HG03196 (cell line): ENCODE measurements around the gene ASB10.

Source experiments
- ATAC-seq: cut with Tn5 transposase; IDR thresholded peaks from one replicate; pipeline ENCODE4 v1.9.1; 2021; ENCODE audit not compliant: unreplicated experiment

ASB10 gene

GRCh38 chr7:151210087-151210854 is 23.2 kb upstream of the ASB10 start, which contains the start of gene H2BK1:
Gene H2BK1, minus strand, starts transcription at chr7:151210488. Its CDS starts 170 bp downstream, at chr7:151210318.
- no peak for ATAC-seq

- no peak for ATAC-seq
Observed at GRCh38 chr7:151209588-151209987, 22.5 kb upstream of the ASB10 start.

- no peak for ATAC-seq
Observed at GRCh38 chr7:151208253-151208862, 21.3 kb upstream of the ASB10 start.

- ATAC-seq = no peak
Observed at GRCh38 chr7:151207804-151208203, 20.8 kb upstream of the ASB10 start.

GRCh38 chr7:151207315-151207714 is 20.3 kb upstream of the ASB10 start:
- ATAC-seq = no peak

- ATAC-seq = no peak
Observed at GRCh38 chr7:151206914-151207313, 19.9 kb upstream of the ASB10 start.

- no peak for ATAC-seq
Observed at GRCh38 chr7:151205730-151206129, 18.7 kb upstream of the ASB10 start.

GRCh38 chr7:151204383-151205032 is 17.5 kb upstream of the ASB10 start:
- ATAC-seq = no peak

GRCh38 chr7:151202836-151203235 is 15.8 kb upstream of the ASB10 start:
- no peak for ATAC-seq

- no peak for ATAC-seq
Observed at GRCh38 chr7:151201751-151202150, 14.7 kb upstream of the ASB10 start.

GRCh38 chr7:151201344-151201743 is 14.3 kb upstream of the ASB10 start:
- no peak for ATAC-seq

GRCh38 chr7:151198945-151199848 is 12.1 kb upstream of the ASB10 start:
- no peak for ATAC-seq

GRCh38 chr7:151197932-151198331 is 10.9 kb upstream of the ASB10 start:
- ATAC-seq = no peak

GRCh38 chr7:151195616-151196450 is 8.8 kb upstream of the ASB10 start:
- ATAC-seq = no peak

- no peak for ATAC-seq
Observed at GRCh38 chr7:151194188-151194587, 7.1 kb upstream of the ASB10 start.

- ATAC-seq = no peak
Observed at GRCh38 chr7:151193203-151193978, 6.3 kb upstream of the ASB10 start.

- ATAC-seq = no peak
Observed at GRCh38 chr7:151192002-151192539, 5.0 kb upstream of the ASB10 start.

GRCh38 chr7:151191544-151191943 is 4.5 kb upstream of the ASB10 start:
- no peak for ATAC-seq

GRCh38 chr7:151189038-151189437 is 2.0 kb upstream of the ASB10 start:
- ATAC-seq = no peak
